Stimulated activated CD4-positive, alpha-beta T cell treated with anti-CD3 and anti-CD28 coated beads, Interleukin-12 subunit alpha, Interleukin-12 subunit beta, amount 100 ng/mL, for 24 hours (primary cell): ENCODE measurements around the gene ALDH1L2.
"Not testable (repeated sequence)": the region's sequence is repeated elsewhere in the genome, so short reads cannot be mapped to it uniquely, and the experiment has no call there.

Source experiments
- DNase-seq, 2 experiments: peaks; one replicate each; pipeline ENCODE4 v3.0.0-alpha.2; 2020; ENCODE audit warnings: low read depth in 2 of 2

ALDH1L2 gene

GRCh38 chr12:104985206-104985605, 99.1 kb downstream of the ALDH1L2 start:
- no peak for DNase-seq

GRCh38 chr12:104977688-104978087, 106.6 kb downstream of the ALDH1L2 start:
- not testable (repeated sequence) for DNase-seq

GRCh38 chr12:104976703-104977102, 107.6 kb downstream of the ALDH1L2 start:
- DNase-seq = no peak

- no peak for DNase-seq
Observed at GRCh38 chr12:104975587-104976343, 108.5 kb downstream of the ALDH1L2 start.

GRCh38 chr12:104974626-104975290, 109.5 kb downstream of the ALDH1L2 start:
- no peak for DNase-seq

- DNase-seq = no peak
Observed at GRCh38 chr12:104973250-104973649, 111.0 kb downstream of the ALDH1L2 start.

GRCh38 chr12:104971306-104971705, 113.0 kb downstream of the ALDH1L2 start:
- DNase-seq = no peak
